Measurements from ENCODE around the gene TRIM41.

Gene TRIM41

GRCh38 chr5:181231432-181231831 lies 8.4 kb downstream of the TRIM41 start:
- DNase-seq (ENCODE audit: low read depth in 2 of 2) = no peak

DNA sequence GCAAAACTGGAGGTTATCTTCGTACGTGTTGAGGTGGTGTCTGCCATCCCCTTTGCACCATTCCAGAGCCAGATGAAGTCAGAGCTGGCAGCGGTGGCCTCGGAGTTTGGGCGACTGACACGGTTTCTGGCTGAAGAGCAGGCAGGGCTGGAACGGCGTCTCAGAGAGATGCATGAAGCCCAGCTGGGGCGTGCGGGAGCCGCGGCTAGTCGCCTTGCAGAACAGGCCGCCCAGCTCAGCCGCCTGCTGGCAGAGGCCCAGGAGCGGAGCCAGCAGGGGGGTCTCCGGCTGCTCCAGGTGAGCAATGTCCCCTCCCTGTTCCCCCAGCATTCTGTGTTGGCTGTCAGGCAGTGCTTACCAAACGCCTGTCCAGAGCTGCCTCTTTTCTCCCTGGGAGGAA lies 9.5 kb downstream of the TRIM41 start:
- no peak for DNase-seq (ENCODE audit: low read depth in 2 of 2)

DNA sequence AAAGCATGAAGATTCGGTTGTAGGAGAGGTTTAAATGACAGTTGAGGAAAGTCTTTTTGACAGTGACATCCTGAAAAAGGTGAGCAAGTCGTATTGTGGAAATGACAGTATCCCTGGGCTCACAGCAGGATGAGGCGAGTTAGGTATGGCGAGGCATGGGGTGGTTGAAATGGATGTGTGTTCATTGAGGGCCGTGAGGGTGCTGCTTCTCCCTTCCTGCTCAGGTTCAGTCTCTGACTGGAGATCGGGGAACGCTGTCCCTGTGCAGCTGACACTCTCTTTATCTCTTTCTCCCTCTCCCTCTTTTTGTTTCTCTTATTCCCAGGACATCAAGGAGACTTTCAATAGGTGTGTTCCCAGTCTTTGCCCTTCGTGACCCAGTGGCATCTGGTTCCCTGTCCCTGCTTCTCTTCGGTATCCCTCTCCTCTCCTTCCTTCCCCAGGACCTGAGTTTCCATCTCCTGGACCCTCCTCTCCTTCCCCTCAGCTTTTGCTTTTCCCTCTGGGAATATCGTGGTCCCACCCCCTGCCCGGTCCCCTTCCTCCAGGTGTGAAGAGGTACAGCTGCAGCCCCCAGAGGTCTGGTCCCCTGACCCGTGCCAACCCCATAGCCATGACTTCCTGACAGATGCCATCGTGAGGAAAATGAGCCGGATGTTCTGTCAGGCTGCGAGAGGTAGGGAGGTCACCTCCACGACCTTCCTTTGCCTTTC lies 10.2 kb downstream of the TRIM41 start:
- no peak for DNase-seq (ENCODE audit: low read depth in 2 of 2)

DNA sequence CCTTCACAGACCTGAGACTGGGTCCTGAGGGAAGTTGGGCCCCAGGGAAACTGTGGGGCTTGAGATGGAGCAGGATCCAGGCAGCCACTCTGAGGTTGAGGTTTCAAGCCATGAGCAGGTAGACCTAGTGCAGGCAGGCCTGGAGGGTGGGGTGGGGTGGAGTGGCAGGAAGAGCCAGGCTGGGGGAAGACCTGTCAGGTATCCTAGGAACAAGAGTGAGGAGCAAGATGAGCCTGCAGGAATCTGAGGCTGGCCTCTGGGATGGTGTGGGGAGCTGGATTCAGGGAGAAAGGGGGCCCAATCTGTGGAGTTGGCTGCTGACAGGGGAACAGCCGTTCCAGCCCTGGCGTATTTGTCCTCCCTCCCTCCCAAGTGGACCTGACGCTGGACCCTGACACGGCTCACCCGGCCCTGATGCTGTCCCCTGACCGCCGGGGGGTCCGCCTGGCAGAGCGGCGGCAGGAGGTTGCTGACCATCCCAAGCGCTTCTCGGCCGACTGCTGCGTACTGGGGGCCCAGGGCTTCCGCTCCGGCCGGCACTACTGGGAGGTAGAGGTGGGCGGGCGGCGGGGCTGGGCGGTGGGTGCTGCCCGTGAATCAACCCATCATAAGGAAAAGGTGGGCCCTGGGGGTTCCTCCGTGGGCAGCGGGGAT lies 10.8 kb downstream of the TRIM41 start:
- DNase-seq (ENCODE audit: low read depth in 2 of 2) = no peak

GRCh38 chr5:181234455-181235306 lies 11.6 kb downstream of the TRIM41 start:
- no peak for DNase-seq (ENCODE audit: low read depth in 2 of 2)

GRCh38 chr5:181235323-181235688 lies 12.2 kb downstream of the TRIM41 start:
- DNase-seq (ENCODE audit: low read depth in 2 of 2) = no peak

DNA sequence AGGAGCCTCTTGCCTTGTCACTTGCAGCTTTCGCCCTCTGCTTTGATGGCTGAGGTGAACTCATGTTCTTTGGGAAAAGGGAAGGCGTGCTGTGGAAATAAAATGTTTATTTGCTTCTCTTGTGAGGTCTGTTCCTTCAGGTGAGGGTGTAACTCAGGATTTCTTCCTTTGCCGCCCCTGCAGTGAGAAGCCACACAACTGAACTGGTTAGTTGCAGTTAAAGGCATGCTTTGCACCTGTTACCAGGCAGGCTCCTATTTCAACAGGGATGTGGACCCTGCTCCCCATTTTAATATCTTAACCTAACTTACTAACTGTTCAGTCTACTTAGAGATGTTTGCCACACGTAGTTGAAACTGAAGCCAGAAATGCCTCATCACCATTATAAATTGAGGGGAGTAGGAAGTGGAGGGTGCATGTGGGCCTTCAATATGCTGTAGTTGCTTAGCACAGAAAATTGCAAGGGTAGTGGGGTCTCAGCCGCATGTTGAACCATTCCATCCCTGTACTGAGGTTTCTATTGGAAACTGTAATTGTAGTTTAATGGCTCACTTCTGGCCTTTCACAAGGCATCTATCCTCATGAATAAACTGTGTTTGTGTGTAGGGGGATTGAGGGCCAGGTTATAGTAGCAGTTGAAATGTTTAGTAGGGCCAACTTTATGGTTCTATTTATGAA lies 12.7 kb downstream of the TRIM41 start:
- no peak for DNase-seq (ENCODE audit: low read depth in 2 of 2)

DNA sequence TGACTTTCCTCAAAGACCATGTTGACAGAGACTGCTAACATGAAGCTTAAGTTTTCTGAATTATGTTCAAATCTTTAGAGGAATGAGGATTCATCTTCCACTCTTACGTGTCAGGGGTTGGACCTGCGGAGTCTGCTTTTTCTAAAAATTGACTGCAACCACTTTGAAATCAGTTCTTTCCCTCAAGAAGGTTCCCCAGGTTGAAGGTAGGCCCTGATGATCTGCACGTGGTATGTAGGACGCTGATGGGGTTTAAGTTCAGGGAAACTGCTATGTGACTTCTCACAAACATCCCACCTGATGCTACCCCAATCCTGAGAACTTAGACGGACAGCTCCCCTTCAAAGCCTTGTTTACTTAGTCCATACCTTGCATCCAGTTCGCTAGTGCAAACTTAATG lies 13.4 kb downstream of the TRIM41 start:
- DNase-seq (ENCODE audit: low read depth in 2 of 2) = no peak

GRCh38 chr5:181236954-181237641 lies 14.0 kb downstream of the TRIM41 start:
- DNase-seq (ENCODE audit: low read depth in 2 of 2) = no peak

DNA sequence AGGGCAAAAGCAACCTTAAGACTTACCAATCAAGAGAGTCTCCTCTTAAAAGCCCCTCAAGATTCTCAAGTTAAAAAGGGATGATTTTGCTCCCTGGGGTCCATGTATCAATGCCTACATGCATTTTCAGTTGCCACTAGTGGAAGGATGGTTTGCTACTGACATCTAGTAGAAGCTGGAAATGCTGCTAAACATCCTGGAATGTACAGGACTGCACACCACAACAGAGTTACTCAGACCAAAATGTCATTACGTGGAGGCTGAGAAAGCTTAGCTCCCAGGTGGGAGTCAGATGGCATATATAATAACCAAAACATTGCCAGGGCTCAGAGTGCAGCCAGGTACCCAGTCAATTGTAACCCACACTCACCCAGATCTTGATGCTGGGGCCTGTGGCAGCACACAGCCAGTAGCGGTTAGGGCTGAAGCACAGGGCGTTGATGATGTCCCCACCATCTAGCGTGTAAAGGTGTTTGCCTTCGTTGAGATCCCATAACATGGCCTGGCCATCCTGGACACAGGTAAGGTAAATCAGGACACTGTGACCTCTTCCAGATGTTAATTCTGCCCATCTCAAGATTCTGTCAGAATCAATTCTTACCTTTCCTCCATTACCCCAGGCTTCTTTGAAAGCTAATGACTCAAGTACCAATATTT lies 14.8 kb downstream of the TRIM41 start:
- no peak for DNase-seq (ENCODE audit: low read depth in 2 of 2)

DNA sequence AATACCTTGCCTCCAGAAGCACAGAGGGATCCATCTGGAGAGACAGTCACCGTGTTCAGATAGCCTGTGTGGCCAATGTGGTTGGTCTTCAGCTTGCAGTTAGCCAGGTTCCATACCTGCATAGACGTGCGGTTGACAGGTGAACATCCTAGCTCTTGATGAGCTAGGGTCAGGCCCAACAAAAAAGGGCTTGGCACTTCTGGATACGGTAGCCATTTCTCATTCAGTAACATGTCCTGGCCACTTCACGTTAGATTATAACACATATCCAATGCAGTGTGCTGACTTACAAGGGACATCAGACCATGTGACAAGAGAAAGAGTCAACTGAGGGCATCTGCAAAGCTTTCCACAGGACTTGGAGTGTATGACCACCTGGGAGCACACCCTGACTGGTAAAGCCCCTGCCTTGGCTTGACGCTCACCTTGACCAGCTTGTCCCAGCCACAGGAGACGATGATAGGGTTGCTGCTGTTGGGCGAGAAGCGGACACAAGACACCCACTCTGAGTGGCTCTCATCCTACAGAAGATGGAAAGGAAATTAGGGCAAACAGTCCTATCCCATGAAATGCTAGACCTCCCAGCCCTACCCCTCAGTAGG lies 16.1 kb downstream of the TRIM41 start:
- DNase-seq (ENCODE audit: low read depth in 2 of 2) = no peak

- no peak for DNase-seq (ENCODE audit: low read depth in 2 of 2)
Measured at GRCh38 chr5:181241393-181241975, 18.4 kb downstream of the TRIM41 start.

- no peak for DNase-seq (ENCODE audit: low read depth in 2 of 2)
Measured at GRCh38 chr5:181242031-181242451, 19.0 kb downstream of the TRIM41 start.

DNA sequence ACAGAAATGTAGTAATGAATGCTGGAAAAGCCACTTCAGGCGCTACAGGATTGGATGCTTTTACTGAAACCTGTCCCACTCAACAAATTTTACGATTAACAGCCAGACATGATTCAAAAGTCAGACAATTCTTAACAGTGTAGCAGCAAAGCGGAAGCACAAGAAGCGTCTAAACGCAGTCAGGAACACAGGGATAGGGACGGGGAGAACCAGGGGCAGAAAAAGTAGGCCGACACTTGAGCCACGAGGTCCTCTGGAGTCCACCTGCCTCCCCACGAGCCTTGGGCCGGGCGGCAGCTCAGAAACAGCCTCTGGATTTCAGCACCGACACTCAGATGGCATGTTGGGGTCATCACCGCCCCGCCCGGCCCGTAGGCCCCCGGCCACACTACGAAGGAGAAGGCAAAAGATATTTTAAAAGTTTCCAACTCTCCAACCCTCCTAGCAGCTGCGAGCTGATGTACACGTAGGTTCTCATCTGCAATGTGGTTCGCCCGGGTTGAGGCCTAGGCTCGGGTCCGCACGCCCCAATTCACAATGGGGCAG lies 20.0 kb downstream of the TRIM41 start:
- no peak for DNase-seq (ENCODE audit: low read depth in 2 of 2)

DNA sequence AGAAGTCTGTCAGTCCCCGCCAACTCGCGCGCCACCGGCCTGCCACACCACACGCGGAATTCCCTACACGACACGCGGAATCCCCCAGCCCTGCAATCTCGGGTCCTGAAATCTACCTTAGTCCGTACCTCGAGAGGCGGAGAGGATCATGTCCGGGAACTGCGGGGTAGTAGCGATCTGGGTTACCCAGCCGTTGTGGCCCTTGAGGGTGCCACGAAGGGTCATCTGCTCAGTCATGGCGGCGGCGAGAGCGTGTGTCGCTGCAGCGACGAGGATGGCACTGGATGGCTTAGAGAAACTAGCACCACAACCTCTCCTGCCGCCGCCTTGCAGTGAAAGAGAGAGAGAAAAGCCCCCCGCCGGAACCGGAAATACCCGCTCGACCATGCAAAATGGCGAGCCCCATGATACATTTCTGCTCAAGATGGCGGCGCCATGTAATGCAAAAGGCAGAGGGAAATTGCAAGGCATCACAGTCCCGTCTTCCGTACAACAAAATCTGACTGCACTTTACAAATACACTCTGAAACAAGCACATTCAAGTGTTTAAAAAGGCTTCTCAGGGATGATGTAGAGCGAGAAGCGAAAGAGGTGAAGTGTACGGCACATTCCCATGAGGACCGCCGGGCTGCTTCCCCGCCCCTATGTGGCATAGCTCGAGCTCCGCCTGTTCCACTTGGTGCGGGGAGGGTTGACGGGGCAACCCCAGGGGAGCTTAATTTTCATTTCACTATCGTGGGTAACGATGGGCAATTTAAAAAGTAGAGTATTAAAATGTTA lies 20.7 kb downstream of the TRIM41 start, which contains the start of gene RACK1:
Gene RACK1 (minus strand): TSS at position 343 of the 780 bp plus-strand sequence. CDS start 106 bp downstream, at position 237.
- DNase-seq (ENCODE audit: low read depth in 2 of 2) = peak; percentile 75 to 77

DNA sequence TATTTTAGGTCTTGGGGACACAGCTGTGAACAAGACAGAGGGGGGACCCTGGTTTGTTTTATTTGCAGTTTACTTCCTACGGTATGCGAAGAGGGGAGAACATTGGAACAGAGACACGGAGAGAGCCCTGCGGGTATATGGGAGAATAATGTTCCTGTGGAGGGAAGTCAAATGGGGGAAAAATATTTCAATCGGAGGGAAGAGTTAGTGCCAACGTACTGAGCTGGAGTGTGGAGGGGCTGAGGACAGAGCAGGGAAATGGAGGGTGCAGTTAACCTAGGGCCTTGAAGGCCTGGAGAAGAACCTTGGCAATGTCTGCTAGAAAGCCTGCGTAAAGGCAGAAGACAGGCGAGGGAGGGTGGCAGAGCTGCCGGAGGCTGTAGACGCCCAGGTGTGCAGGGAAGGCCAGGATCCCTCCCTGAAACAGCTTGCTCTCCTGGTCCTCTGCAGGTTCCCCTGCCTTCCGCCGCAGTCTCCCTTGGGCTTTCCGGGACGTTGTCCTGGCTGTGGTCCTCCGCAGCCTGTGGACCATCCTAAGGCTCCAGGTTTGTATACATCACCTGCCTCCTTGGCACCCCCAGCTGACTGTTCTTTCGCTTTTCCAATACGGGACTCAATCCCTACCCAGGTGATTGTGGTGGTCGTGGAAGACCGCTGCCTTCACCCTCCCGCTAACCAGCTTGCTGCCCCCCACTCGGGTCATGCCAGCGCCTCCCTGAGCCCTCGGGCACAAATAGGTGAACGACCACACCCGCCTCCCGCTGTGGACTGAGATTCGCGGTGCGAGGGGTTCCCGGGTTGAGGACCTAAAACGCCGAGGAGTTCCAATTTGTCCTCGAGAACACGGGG lies 22.6 kb downstream of the TRIM41 start:
- DNase-seq (ENCODE audit: low read depth in 2 of 2) = no peak

DNA sequence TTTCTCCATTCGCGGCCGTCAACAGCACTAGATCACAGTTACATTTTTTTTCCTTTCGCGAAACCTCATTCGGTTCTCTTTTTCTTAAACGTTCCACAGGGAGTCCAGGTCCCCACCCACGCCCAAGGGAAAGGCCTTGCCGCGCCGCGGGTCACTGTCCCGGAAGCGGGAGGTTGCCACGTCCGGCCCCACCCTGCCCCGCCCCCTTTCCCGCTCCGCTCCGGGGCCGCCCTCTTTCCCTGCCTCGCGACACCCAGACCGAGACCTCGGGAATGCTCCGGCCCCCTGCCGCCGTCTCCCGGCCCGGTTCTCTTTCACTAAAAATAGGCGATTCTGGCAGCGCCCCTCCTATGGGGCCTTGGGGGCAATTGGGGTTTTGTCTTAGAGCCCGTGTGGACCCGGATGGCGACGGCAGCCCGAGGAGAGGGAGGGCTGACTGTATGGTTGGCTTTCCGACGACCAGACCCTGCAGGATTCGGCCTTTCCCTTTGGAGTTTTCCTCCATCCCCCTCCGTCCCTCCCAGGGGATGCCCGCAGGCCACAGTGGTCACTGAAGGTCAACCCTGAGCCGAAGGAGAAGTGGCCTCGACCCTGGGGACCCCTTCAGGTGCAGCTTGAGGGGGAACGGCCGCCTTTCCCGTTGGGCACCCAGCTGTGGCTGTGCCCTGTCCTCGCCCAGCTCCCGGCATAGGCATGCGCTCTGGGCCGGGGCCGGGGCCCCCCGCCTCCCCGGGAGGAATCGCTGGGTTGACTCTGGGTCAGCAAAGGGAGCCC lies 23.4 kb downstream of the TRIM41 start:
- DNase-seq (ENCODE audit: low read depth in 2 of 2) = peak in 1 of 2 donors; percentile 51

Data from stimulated activated CD8-positive, alpha-beta memory T cell treated with anti-CD3 and anti-CD28 coated beads, Interleukin-7, amount 100 ng/mL, for 1 hour (primary cell).